Measurements from ENCODE around the gene CLDN6. TPM values are rescaled to one million over a fixed set of nuclear protein-coding genes. Genes with fewer than 3 reads are reported as not detected.

CLDN6 gene
- total and polyA plus RNA-seq, 2 of the 13 experiments (the other 11 are each of a cell fraction or from before 2014, with no cell fraction given) = 5.9 to 7.6 TPM

DNA sequence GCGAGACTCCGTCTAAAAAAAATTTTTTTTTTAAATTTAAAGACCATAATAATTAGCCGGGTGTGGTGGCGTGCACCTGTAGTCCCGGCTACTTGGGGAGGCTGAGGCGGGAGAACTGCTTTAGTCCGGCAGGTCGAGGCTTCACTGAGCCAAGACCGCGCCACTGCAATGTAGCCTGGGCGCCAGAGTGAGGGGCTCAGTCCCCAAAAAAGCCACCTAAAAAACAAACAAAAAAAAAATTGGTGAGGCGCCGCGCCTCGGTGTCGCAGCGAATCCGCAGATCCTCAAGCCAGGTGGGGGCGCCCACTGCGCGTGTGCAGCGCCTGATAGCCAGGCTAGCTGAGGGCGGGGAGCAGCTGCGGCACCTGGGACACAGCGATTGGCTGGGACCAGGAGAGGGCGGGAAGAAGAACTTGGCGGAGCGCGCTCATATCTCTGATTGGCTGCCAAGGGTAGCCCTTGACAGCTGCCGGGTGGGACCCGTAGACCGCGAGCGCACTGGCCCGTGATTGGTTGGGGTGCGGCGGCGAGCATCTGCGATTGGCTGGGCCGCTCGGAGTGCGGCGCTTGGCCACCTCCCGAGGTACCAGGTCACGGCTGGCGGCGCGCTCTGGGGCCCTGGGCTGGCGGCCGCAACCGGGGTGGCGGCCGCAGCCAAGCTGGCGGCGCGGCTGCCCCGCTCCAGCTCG lies 14.3 kb downstream of the CLDN6 start (continued):
- TF ChIP-seq, protein P1, sequence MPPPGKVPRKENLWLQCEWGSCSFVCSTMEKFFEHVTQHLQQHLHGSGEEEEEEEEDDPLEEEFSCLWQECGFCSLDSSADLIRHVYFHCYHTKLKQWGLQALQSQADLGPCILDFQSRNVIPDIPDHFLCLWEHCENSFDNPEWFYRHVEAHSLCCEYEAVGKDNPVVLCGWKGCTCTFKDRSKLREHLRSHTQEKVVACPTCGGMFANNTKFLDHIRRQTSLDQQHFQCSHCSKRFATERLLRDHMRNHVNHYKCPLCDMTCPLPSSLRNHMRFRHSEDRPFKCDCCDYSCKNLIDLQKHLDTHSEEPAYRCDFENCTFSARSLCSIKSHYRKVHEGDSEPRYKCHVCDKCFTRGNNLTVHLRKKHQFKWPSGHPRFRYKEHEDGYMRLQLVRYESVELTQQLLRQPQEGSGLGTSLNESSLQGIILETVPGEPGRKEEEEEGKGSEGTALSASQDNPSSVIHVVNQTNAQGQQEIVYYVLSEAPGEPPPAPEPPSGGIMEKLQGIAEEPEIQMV (CRISPR knock-in tag; IDR thresholded peaks at IDR 0.05; ENCODE audit: low read depth) = peak; percentile 27; the same call in 1 of the 2 replicates
- no peak for TF ChIP-seq TCF7L2 (IDR thresholded peaks at IDR 0.05; ENCODE audit: low read depth, low read length)
- TF ChIP-seq, protein P2, sequence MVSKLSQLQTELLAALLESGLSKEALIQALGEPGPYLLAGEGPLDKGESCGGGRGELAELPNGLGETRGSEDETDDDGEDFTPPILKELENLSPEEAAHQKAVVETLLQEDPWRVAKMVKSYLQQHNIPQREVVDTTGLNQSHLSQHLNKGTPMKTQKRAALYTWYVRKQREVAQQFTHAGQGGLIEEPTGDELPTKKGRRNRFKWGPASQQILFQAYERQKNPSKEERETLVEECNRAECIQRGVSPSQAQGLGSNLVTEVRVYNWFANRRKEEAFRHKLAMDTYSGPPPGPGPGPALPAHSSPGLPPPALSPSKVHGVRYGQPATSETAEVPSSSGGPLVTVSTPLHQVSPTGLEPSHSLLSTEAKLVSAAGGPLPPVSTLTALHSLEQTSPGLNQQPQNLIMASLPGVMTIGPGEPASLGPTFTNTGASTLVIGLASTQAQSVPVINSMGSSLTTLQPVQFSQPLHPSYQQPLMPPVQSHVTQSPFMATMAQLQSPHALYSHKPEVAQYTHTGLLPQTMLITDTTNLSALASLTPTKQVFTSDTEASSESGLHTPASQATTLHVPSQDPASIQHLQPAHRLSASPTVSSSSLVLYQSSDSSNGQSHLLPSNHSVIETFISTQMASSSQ (IDR thresholded peaks at IDR 0.05; ENCODE audit: low read depth) = no peak
- TF ChIP-seq, protein P2 (CRISPR knock-in tag; IDR thresholded peaks at IDR 0.05; ENCODE audit: borderline replicate concordance) = no peak
- TF ChIP-seq PCBP1 (IDR thresholded peaks at IDR 0.05; ENCODE audit: borderline replicate concordance, low read depth, low read length) = no peak
- TF ChIP-seq, protein P3, sequence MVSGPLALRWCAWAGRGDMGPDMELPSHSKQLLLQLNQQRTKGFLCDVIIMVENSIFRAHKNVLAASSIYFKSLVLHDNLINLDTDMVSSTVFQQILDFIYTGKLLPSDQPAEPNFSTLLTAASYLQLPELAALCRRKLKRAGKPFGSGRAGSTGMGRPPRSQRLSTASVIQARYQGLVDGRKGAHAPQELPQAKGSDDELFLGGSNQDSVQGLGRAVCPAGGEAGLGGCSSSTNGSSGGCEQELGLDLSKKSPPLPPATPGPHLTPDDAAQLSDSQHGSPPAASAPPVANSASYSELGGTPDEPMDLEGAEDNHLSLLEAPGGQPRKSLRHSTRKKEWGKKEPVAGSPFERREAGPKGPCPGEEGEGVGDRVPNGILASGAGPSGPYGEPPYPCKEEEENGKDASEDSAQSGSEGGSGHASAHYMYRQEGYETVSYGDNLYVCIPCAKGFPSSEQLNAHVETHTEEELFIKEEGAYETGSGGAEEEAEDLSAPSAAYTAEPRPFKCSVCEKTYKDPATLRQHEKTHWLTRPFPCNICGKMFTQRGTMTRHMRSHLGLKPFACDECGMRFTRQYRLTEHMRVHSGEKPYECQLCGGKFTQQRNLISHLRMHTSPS (CRISPR knock-in tag; IDR thresholded peaks at IDR 0.05; ENCODE audit: low read depth) = no peak
- peak; percentile 49 for TF ChIP-seq CREM (IDR thresholded peaks at IDR 0.05)
- TF ChIP-seq CREM (CRISPR knock-in tag; IDR thresholded peaks at IDR 0.05) = no peak
- no peak for TF ChIP-seq ZNF720 (CRISPR knock-in tag; IDR thresholded peaks at IDR 0.05)
- no peak for TF ChIP-seq ZNF589 (CRISPR knock-in tag; conservative IDR thresholded peaks at IDR 0.05)
- no peak for TF ChIP-seq JUN (CRISPR knock-in tag; IDR thresholded peaks at IDR 0.05)
- TF ChIP-seq ZNF367 (CRISPR knock-in tag; IDR thresholded peaks at IDR 0.05; ENCODE audit: borderline replicate concordance) = no peak
- TF ChIP-seq FOSL2 (CRISPR knock-in tag; IDR thresholded peaks at IDR 0.05) = peak; percentile 63
- no peak for TF ChIP-seq ZNF101 (CRISPR knock-in tag; IDR thresholded peaks at IDR 0.05; ENCODE audit: borderline replicate concordance, low read depth)
- no peak for TF ChIP-seq ZNF773 (CRISPR knock-in tag; IDR thresholded peaks at IDR 0.05; ENCODE audit: borderline replicate concordance)
- TF ChIP-seq SMAD3 (CRISPR knock-in tag; IDR thresholded peaks at IDR 0.05) = 0 out of 2 replicates have a peak, but pooled peaks have one; percentile 64
- TF ChIP-seq SRSF4 (IDR thresholded peaks at IDR 0.05; ENCODE audit: low read depth, low read length, poor library complexity, severe bottlenecking) = no peak
- no peak for TF ChIP-seq ATF7 (IDR thresholded peaks at IDR 0.05)
- no peak for TF ChIP-seq ATF7 (CRISPR knock-in tag; IDR thresholded peaks at IDR 0.05)
- TF ChIP-seq, protein P4, sequence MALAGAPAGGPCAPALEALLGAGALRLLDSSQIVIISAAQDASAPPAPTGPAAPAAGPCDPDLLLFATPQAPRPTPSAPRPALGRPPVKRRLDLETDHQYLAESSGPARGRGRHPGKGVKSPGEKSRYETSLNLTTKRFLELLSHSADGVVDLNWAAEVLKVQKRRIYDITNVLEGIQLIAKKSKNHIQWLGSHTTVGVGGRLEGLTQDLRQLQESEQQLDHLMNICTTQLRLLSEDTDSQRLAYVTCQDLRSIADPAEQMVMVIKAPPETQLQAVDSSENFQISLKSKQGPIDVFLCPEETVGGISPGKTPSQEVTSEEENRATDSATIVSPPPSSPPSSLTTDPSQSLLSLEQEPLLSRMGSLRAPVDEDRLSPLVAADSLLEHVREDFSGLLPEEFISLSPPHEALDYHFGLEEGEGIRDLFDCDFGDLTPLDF (CRISPR knock-in tag; IDR thresholded peaks at IDR 0.05) = peak; percentile 92
- TF ChIP-seq ZNF703 (CRISPR knock-in tag; IDR thresholded peaks at IDR 0.05; ENCODE audit: borderline replicate concordance) = no peak
- TF ChIP-seq SP140L (CRISPR knock-in tag; IDR thresholded peaks at IDR 0.05; ENCODE audit: borderline replicate concordance) = no peak
- no peak for TF ChIP-seq SMARCE1 (IDR thresholded peaks at IDR 0.05; ENCODE audit: borderline replicate concordance)
